Measurements from ENCODE around the gene PTS.

PTS gene

DNA sequence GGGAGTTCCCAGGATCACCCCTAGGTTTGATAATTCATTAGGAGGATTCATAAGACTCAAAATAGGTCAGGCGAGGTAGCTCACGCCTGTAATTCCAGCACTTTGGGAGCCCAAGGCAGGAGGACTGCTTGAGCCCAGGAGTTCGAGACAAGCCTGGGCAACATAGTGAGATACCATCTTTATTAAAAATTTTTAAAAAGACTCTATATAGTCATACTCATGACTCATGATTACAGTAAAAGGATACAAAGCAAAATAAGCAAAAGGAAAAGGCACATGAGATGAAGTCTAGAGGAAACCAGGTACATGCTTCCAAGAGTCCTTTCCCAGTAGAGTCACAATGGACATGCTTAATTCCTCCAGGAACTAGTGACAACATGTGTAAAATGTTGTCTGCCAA is 13.9 kb upstream of the PTS start:
- no peak overlapping the region for H3K27ac ChIP-seq

DNA sequence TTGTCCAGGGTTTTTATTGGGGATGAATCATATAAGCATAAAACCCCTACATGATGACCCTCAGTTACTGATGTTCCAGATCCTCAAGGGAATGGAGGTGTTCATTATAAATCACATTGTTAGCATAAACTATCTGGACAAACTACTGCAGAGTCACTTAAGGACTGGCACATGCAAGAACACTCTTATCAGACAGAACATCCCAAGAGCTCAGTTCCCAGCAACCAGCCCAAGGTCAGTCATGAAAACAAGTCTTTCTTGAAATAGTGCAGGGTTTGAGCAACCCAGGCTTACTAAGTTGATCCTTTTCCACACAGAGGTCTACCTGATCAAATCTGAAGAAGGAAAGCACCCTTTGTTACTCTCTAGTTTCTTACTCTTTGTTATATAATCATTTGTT is 13.5 kb upstream of the PTS start:
- H3K27ac ChIP-seq, result no peak overlapping the region
- TF ChIP-seq, protein P1, sequence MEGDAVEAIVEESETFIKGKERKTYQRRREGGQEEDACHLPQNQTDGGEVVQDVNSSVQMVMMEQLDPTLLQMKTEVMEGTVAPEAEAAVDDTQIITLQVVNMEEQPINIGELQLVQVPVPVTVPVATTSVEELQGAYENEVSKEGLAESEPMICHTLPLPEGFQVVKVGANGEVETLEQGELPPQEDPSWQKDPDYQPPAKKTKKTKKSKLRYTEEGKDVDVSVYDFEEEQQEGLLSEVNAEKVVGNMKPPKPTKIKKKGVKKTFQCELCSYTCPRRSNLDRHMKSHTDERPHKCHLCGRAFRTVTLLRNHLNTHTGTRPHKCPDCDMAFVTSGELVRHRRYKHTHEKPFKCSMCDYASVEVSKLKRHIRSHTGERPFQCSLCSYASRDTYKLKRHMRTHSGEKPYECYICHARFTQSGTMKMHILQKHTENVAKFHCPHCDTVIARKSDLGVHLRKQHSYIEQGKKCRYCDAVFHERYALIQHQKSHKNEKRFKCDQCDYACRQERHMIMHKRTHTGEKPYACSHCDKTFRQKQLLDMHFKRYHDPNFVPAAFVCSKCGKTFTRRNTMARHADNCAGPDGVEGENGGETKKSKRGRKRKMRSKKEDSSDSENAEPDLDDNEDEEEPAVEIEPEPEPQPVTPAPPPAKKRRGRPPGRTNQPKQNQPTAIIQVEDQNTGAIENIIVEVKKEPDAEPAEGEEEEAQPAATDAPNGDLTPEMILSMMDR (conservative IDR thresholded peaks at IDR 0.05), result no peak

More for the DNA sequence above, 13.9 kb upstream of the PTS start:
- TF ChIP-seq, protein P1 (conservative IDR thresholded peaks at IDR 0.05), result no peak

DNA sequence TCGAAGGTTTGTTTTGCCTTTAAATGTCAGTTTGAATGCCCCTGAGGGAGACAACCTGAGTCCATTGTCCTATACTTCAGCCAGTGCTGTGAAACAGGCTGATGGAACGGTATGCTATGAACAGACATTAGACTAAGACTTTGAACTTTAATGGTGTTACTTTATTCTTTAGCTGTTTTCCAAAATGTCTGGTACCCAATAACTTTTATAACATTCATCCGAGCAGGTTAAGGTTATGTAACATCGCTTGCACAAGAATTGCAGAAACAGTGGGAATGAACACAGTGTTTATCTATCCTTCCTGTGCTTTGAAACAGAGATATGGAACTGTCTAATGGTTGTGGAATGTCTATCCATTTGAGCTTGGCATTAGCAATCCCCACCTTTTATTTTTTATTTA is 12.5 kb upstream of the PTS start:
- no peak overlapping the region for H3K27ac ChIP-seq
- TF ChIP-seq, protein P1 (conservative IDR thresholded peaks at IDR 0.05), result no peak

DNA sequence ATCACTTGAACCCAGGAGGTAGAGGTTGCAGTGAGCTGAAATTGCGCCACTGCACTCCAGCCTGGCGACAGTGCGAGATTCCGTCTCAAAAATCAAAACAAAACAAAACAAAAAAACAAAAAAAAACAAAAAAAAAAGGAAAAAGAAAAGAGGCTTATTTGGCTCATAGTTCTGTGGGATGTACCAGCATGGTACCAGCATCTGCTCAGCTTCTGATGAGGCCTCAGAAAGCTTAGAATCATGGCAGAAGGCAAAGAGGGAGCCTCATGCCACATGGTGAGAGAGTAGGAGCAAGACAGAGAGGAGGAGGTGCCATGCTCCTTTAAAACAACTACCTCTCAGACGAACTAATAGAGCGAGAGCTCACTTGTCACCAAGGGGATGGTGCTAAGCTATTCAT is 10.6 kb upstream of the PTS start:
- H3K27ac ChIP-seq, result no peak overlapping the region
- TF ChIP-seq, protein P1 (conservative IDR thresholded peaks at IDR 0.05), result no peak

DNA sequence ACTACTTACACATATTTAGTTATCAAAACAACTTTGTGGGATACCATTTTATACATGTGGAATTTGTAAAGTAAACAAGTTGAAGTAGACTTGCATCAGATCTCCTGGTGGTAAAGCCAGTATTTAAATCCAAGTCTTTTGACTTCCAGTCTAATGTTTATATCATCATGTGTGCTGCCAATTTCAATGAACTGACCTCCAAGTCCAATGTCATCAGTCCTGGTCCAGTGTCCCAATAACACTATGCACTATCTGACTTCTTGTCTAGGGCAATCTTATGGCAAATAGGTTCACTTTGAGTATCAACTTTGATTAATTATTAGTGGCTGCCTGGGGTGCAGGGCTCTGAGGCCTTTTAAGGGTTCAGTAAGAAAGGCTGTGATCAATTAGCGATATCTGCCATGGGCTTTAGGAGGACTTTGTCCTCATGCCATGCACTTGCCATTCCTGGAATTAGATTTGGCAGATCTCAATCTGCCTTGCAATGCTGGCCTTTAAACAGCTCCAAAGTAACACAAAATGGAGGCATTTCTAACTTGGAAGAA is 9.6 kb upstream of the PTS start:
- H3K27ac ChIP-seq, result no peak overlapping the region
- TF ChIP-seq, protein P1 (conservative IDR thresholded peaks at IDR 0.05), result no peak

DNA sequence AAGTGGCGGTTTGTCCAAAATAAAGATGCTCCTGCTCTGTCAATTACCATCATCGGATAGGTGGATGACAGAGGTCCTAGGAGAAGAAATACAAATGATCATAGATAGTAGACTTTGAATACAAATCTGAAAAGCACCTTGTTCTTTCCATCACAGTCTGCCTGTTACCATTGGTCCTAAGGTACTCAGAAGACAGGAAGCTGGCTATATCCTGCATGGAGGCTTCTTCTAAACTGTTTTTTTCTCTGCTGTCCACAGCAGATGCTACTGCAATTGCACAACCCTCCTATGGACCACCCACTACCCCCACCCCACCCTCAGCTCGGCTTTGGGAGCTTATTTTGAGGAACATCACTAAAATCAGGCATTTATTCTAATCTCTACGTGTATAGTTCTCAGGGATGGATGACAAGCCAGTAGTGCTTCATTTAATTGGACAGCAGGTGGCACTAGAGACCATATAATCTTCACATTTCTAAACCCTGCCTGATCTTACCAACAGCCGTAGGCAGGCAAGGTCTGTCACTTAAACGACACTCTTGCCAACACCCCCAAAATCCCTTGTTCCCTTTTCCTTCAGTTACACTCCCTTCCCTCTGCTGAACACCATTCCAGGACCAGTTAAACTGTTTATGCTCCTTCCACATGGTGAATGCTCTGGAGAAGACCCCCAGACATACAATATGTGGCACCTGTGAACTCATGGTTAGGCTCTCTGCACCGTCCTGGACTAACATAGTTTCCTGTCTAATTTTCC is 6.6 kb upstream of the PTS start:
- H3K27ac ChIP-seq, result no peak overlapping the region; the same call in 1 of the 2 replicates
- TF ChIP-seq, protein P1 (conservative IDR thresholded peaks at IDR 0.05), result peak; percentile 84

DNA sequence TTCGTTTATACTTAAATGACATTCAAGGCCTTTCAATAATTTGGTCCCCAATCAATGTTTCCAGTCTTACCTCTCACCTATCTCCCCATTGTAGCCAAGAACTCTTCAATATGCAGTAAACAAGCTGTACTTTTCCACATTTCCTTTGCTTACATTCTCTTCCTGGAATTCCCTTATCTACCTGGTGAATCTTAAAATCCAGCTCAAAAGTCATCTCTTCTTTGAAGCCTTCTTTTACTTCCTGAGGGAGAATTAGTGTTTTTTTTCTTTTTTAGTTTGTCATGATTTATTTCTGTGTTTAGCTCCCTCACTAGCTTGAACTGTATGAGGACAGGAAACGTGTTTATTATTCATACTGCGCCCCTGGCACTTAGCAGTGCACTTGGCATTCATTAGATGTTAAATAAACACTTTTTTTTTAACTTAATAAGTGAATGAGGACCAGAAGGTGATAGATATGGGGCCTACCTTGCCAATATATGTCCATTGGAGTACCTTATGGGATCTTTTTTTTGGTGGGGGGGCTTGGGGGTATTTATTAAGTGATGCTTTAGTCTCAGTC is 4.9 kb upstream of the PTS start:
- peak overlapping the region; percentile 56 for H3K27ac ChIP-seq
- TF ChIP-seq, protein P1 (conservative IDR thresholded peaks at IDR 0.05), result no peak
